PC-9 (cell line): ENCODE measurements around the gene DLGAP1. TPM values are rescaled to one million over a fixed set of nuclear protein-coding genes. Genes with fewer than 3 reads are reported as not detected.

Experiments
- BruUV-seq: library from RNA; stranded (reverse); fragments of 400-500 nt; replicated peaks from 2 replicates; lab custom pipeline; 2021; lab: Mats Ljungman, UMichigan
- CTCF ChIA-PET: fragments of 300-600 bp; sonication (Branson Sonifier 250); formaldehyde crosslinking; loops from one replicate; lab custom pipeline; 2022; ENCODE audit warnings: antibody characterized with exemption; lab: Charles Lee
- POLR2A ChIA-PET: fragments of 300-600 bp; sonication (Branson Sonifier 250); formaldehyde crosslinking; loops from one replicate; lab custom pipeline; 2022; ENCODE audit warnings: antibody characterized with exemption; ENCODE audit not compliant: unreplicated experiment; lab: Charles Lee
- DNase-seq, 2 experiments: peaks; one replicate each; pipeline versions ENCODE4 v3.0.0 to v3.0.0-alpha.2; 2015 to 2022; ENCODE audit warnings: mixed read lengths in 1 of 2
- H2AFZ ChIP-seq: fragments of 200-600 bp; sonication (generic); 2 replicates; pipeline ENCODE4 v1.8.1; 2017; ENCODE audit warnings: antibody characterized with exemption
- H3F3A ChIP-seq: fragments of 200-600 bp; sonication (generic); 2 replicates; pipeline ENCODE4 v1.8.1; 2017; ENCODE audit warnings: antibody characterized with exemption, mild to moderate bottlenecking, low read depth; ENCODE audit not compliant: insufficient read depth
- H3K27ac ChIP-seq: fragments of 200-600 bp; sonication (generic); 2 replicates; pipeline ENCODE4 v1.6.1; 2016; ENCODE audit warnings: mixed run types
- H3K27me3 ChIP-seq: fragments of 200-600 bp; sonication (generic); 2 replicates; pipeline ENCODE4 v1.6.1; 2016; ENCODE audit warnings: low read depth, mixed run types; ENCODE audit not compliant: insufficient read depth
- H3K36me3 ChIP-seq: fragments of 200-600 bp; sonication (generic); 2 replicates; pipeline ENCODE4 v1.6.1; 2016; ENCODE audit warnings: low read depth, mixed run types
- H3K4me1 ChIP-seq: fragments of 200-600 bp; sonication (generic); replicated peaks from 2 replicates; pipeline ENCODE4 v1.6.1; 2016; ENCODE audit warnings: mixed run types; ENCODE audit not compliant: insufficient read depth
- H3K4me2 ChIP-seq: fragments of 200-600 bp; sonication (generic); 2 replicates; pipeline ENCODE4 v1.6.1; 2017; ENCODE audit warnings: mixed run types
- H3K4me3 ChIP-seq: fragments of 200-600 bp; sonication (generic); 2 replicates; pipeline ENCODE4 v1.6.1; 2016; ENCODE audit warnings: mixed run types
- H3K79me2 ChIP-seq: fragments of 200-600 bp; sonication (generic); 2 replicates; pipeline ENCODE4 v1.6.1; 2017; ENCODE audit warnings: low read depth, mixed run types
- H3K9me2 ChIP-seq: fragments of 200-600 bp; sonication (generic); 2 replicates; pipeline ENCODE4 v1.8.1; 2017; ENCODE audit warnings: mild to moderate bottlenecking; ENCODE audit not compliant: insufficient read depth
- H3K9me3 ChIP-seq: fragments of 200-600 bp; sonication (generic); 2 replicates; pipeline ENCODE4 v1.8.1; 2016; ENCODE audit warnings: low read depth; ENCODE audit not compliant: insufficient read depth
- H4K20me1 ChIP-seq: fragments of 200-600 bp; sonication (generic); 2 replicates; pipeline ENCODE4 v1.8.1; 2017; ENCODE audit not compliant: insufficient read depth
- EZH2 ChIP-seq: fragments of 200-600 bp; sonication (generic); IDR thresholded peaks from 2 replicates; pipeline ENCODE4 v1.8.0; 2017; ENCODE audit warnings: antibody characterized with exemption, low read depth
- intact Hi-C: fragments of 100-400 bp; cut with micrococcal nuclease; formaldehyde crosslinking; loops from one replicate; pipeline ENCODE4 v1.10.0; 2022; ENCODE audit not compliant: unreplicated experiment
- total RNA-seq: library from RNA; stranded (reverse); gene quantifications from 2 replicates; pipeline ENCODE4 v1.2.3, GENCODE V29; 2021
- TF ChIP-seq, protein P1 (sequence below): fragments of 200-600 bp; sonication (generic); conservative IDR thresholded peaks from 2 replicates; pipeline ENCODE4 v1.6.1; 2017; ENCODE audit warnings: mixed run types, antibody characterized with exemption, mild to moderate bottlenecking, moderate library complexity

DLGAP1 gene
- total RNA-seq, 1 experiment from 2014 or later, result not detected

DNA sequence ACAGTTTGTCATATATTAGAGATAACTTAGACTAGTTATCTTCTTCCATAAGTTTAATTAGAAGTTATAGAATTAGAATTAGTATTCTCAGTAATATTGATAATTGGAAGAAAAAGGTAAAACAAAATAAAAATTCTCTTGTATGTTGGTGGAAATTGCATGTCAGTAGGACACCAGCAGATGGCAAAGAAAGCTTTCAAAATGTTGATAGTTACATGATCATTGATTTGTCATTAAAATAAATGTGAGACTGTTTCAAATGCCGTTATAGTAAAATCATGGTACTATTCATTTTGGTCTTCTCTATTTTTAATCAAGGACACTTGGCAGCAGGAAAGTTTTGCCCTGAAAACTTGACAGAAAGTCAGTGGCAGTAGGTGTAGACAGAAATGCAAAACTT lies 734.9 kb downstream of the DLGAP1 start:
- Histone ChIP-seq H2AFZ (no peak overlapping the region), H3F3A (no peaks in the 10 kb centered on the region), H3K9me2 (no peaks in the 10 kb centered on the region), H3K4me2 (no peak overlapping the region), H3K4me3 (no peak overlapping the region), H3K9me3 (no peaks in the 10 kb centered on the region; the same call in 1 of the 2 replicates), H3K27me3 (no peaks in the 10 kb centered on the region), H3K36me3 (no peaks in the 10 kb centered on the region), H3K4me1 (peaks cover 19% of the 10 kb centered on the region), H3K27ac (no peak overlapping the region), H4K20me1 (no peaks in the 10 kb centered on the region), H3K79me2 (no peaks in the 10 kb centered on the region)
- no peak for TF ChIP-seq EZH2
- TF ChIP-seq, protein P1, sequence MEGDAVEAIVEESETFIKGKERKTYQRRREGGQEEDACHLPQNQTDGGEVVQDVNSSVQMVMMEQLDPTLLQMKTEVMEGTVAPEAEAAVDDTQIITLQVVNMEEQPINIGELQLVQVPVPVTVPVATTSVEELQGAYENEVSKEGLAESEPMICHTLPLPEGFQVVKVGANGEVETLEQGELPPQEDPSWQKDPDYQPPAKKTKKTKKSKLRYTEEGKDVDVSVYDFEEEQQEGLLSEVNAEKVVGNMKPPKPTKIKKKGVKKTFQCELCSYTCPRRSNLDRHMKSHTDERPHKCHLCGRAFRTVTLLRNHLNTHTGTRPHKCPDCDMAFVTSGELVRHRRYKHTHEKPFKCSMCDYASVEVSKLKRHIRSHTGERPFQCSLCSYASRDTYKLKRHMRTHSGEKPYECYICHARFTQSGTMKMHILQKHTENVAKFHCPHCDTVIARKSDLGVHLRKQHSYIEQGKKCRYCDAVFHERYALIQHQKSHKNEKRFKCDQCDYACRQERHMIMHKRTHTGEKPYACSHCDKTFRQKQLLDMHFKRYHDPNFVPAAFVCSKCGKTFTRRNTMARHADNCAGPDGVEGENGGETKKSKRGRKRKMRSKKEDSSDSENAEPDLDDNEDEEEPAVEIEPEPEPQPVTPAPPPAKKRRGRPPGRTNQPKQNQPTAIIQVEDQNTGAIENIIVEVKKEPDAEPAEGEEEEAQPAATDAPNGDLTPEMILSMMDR, result no peak
- BruUV-seq, result no TSS peak
- POLR2A ChIA-PET, result interaction anchor here (0.6 kb wide), 1 partner anchor 12 kb away, joined by 7 read pairs; no protein-coding TSS in a partner anchor
- intact Hi-C loops, result no loop called here
- DNase-seq, result no peak
- CTCF ChIA-PET, result interaction anchor here (1.0 kb wide), 1 partner anchor 150 kb away, joined by 4 read pairs; no protein-coding TSS in a partner anchor

DNA sequence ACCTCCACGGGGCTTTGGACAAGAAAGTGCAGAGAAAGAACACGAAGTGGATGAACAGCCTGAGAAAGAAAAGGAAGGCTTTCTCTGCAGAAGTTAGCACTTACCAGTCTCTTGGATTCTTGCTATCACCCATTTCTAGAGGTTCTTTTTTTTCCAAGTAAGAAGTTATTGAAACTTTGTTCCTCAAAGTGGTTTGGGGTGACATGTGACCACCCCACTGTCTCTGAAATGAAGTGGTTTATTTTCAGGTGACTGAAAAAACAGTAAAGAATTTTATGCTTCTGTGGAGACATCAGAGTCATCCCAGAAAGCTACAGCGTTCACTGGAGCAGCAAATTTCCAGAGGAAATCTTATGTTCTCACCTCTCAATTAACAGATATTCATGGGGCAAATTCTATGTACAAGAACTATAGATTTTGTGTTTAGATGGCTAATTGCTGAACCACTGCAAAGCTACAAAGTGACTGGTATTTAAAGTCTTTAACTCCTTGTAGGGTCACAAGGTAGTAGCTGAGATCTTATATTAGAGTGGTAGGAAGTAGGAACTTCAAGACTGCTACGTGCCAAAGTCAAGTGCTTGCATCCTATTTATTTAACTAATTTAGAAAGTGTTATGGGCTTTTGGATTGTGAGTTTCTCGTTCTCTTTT lies 737.6 kb downstream of the DLGAP1 start:
- POLR2A ChIA-PET, result no interaction called here
- H3K27me3 ChIP-seq, result no peaks in the 10 kb centered on the region

DNA sequence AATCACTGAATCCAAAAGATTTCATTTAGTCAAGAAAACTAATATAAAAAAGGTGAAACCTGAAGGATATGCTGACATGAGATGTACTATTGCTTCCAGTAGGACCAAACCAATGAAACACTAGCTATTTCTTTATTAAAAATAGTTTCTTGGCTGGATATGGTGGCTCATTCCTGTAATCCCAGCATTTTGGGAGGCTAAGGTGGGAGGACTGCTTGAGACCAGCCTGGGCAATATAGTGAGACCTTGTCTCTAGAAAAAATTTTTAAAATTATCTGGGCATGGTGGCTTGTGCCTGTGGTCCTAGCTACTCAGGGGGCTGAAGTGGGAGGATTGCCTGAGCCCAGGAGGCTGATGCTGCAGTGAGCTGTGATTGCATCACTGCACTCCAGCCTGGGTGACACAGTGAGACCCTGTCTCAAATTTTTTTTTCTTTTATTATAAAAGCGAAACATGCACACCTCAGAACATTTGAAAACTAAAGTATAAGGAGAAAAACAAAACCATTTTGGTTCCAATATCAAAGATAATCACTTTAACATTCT lies 738.9 kb downstream of the DLGAP1 start:
- H3K79me2 ChIP-seq, result no peaks in the 10 kb centered on the region
- intact Hi-C loops, result no loop called here
- H3K4me3 ChIP-seq, result no peak overlapping the region
- TF ChIP-seq EZH2, result no peak
- TF ChIP-seq, protein P1, result no peak
- H4K20me1 ChIP-seq, result no peaks in the 10 kb centered on the region
- no peaks in the 10 kb centered on the region; the same call in 1 of the 2 replicates for H3K9me3 ChIP-seq
- no peaks in the 10 kb centered on the region for H3K27me3 ChIP-seq
- 0 out of 2 replicates have a peak, but pooled peaks cover 2% of the 10 kb centered on the region for H3F3A ChIP-seq
- H3K9me2 ChIP-seq, result no peaks in the 10 kb centered on the region
- BruUV-seq, result no TSS peak
- DNase-seq, result no peak
- H3K27ac ChIP-seq, result no peak overlapping the region
- POLR2A ChIA-PET, result interaction anchor here (0.8 kb wide), 1 partner anchor 282 kb away, joined by 4 read pairs; no protein-coding TSS in a partner anchor
- H3K4me1 ChIP-seq, result peaks cover 10% of the 10 kb centered on the region
- H3K36me3 ChIP-seq, result no peaks in the 10 kb centered on the region
- H3K4me2 ChIP-seq, result no peak overlapping the region
- CTCF ChIA-PET, result no interaction called here
- no peak overlapping the region for H2AFZ ChIP-seq

More for the DNA sequence above, 737.6 kb downstream of the DLGAP1 start:
- Histone ChIP-seq H3K9me2 (no peaks in the 10 kb centered on the region), H3K4me3 (no peak overlapping the region), H3K4me2 (no peak overlapping the region), H3K79me2 (no peaks in the 10 kb centered on the region), H3F3A (no peaks in the 10 kb centered on the region), H4K20me1 (no peaks in the 10 kb centered on the region), H3K4me1 (peaks cover 13% of the 10 kb centered on the region), H3K27ac (no peak overlapping the region), H2AFZ (no peak overlapping the region), H3K36me3 (no peaks in the 10 kb centered on the region), H3K9me3 (no peaks in the 10 kb centered on the region; the same call in 1 of the 2 replicates)
- BruUV-seq, result no TSS peak
- TF ChIP-seq, protein P1, result no peak
- TF ChIP-seq EZH2, result no peak
- CTCF ChIA-PET, result interaction anchor here (0.6 to 0.7 kb wide), 2 partner anchors 402 to 646 kb away, joined by 3 to 9 read pairs; no protein-coding TSS in a partner anchor
- no peak for DNase-seq
- intact Hi-C loops, result no loop called here
